GM21390 (cell line): ENCODE data around the gene CUX1.
A peak's percentile ranks its signal among the peaks of the same experiment; 100 is the strongest.
"Not testable (repeated sequence)": the region's sequence is repeated elsewhere in the genome, so short reads cannot be mapped to it uniquely, and the experiment has no call there.

ENCODE experiments used
- ATAC-seq: cut with Tn5 transposase; IDR thresholded peaks from one replicate; pipeline ENCODE4 v1.9.1; 2021; ENCODE audit not compliant: unreplicated experiment

The CUX1 gene

GRCh38 chr7:101976411-101976810 is 159.0 kb downstream of the CUX1 start:
- no peak for ATAC-seq

GRCh38 chr7:101977249-101977648 is 159.8 kb downstream of the CUX1 start:
- no peak for ATAC-seq

GRCh38 chr7:101978683-101979082 is 161.3 kb downstream of the CUX1 start:
- no peak for ATAC-seq

GRCh38 chr7:101983147-101983811 is 165.9 kb downstream of the CUX1 start:
- no peak for ATAC-seq

GRCh38 chr7:101984133-101984879 is 166.9 kb downstream of the CUX1 start:
- ATAC-seq, result no peak

GRCh38 chr7:101985057-101985902 is 167.9 kb downstream of the CUX1 start:
- no peak for ATAC-seq

- no peak for ATAC-seq
Measured at GRCh38 chr7:101985903-101986734, 168.7 kb downstream of the CUX1 start.

- ATAC-seq, result no peak
Measured at GRCh38 chr7:101987494-101987893, 170.1 kb downstream of the CUX1 start.

- not testable (repeated sequence) for ATAC-seq
Measured at GRCh38 chr7:101988060-101988459, 170.6 kb downstream of the CUX1 start.

GRCh38 chr7:101988513-101988912 is 171.1 kb downstream of the CUX1 start:
- no peak for ATAC-seq

- ATAC-seq, result no peak
Measured at GRCh38 chr7:101989101-101989500, 171.7 kb downstream of the CUX1 start.

GRCh38 chr7:101990811-101991418 is 173.5 kb downstream of the CUX1 start:
- peak; percentile 87 for ATAC-seq

- no peak for ATAC-seq
Measured at GRCh38 chr7:101991860-101992259, 174.4 kb downstream of the CUX1 start.

GRCh38 chr7:101993311-101993710 is 175.9 kb downstream of the CUX1 start:
- ATAC-seq, result no peak

- no peak for ATAC-seq
Measured at GRCh38 chr7:101995121-101995520, 177.7 kb downstream of the CUX1 start.

- no peak for ATAC-seq
Measured at GRCh38 chr7:101996131-101996691, 178.8 kb downstream of the CUX1 start.

- ATAC-seq, result no peak
Measured at GRCh38 chr7:101996876-101997275, 179.4 kb downstream of the CUX1 start.

GRCh38 chr7:101998029-101998905 is 180.8 kb downstream of the CUX1 start:
- ATAC-seq, result no peak

GRCh38 chr7:101998906-101999240 is 181.4 kb downstream of the CUX1 start:
- ATAC-seq, result no peak
